Activated naive CD4-positive, alpha-beta T cell treated with anti-CD3 and anti-CD28 coated beads, Interleukin-2, amount 50 U/mL, for 16 hours (primary cell): ENCODE data around the gene CD34.
"Not testable (repeated sequence)": the region's sequence is repeated elsewhere in the genome, so short reads cannot be mapped to it uniquely, and the experiment has no call there.

Experiments
- DNase-seq: peaks from one replicate; pipeline ENCODE4 v3.0.0-alpha.2; 2020

CD34 gene

GRCh38 chr1:207894704-207895103 lies 16.2 kb downstream of the CD34 start:
- DNase-seq, result no peak

GRCh38 chr1:207893737-207894582 lies 17.0 kb downstream of the CD34 start:
- no peak for DNase-seq

GRCh38 chr1:207892764-207893163 lies 18.2 kb downstream of the CD34 start:
- DNase-seq, result no peak

- DNase-seq, result no peak
These were observed 19.8 kb downstream of the CD34 start for GRCh38 chr1:207891148-207891547.

GRCh38 chr1:207890136-207890738 lies 20.7 kb downstream of the CD34 start:
- no peak for DNase-seq

GRCh38 chr1:207888652-207889051 lies 22.3 kb downstream of the CD34 start:
- no peak for DNase-seq

GRCh38 chr1:207887542-207888201 lies 23.3 kb downstream of the CD34 start:
- DNase-seq, result no peak

- no peak for DNase-seq
These were observed 24.7 kb downstream of the CD34 start for GRCh38 chr1:207886227-207886626.

GRCh38 chr1:207885129-207886032 lies 25.5 kb downstream of the CD34 start:
- peak; percentile 70 for DNase-seq

- DNase-seq, result no peak
These were observed 26.5 kb downstream of the CD34 start for GRCh38 chr1:207884266-207885029.

GRCh38 chr1:207883660-207884250 lies 27.2 kb downstream of the CD34 start:
- DNase-seq, result no peak

GRCh38 chr1:207883104-207883651 lies 27.7 kb downstream of the CD34 start:
- no peak for DNase-seq

- DNase-seq, result no peak
These were observed 28.2 kb downstream of the CD34 start for GRCh38 chr1:207882692-207883091.

GRCh38 chr1:207878939-207879338 lies 32.0 kb downstream of the CD34 start:
- no peak for DNase-seq

- not testable (repeated sequence) for DNase-seq
These were observed 33.0 kb downstream of the CD34 start for GRCh38 chr1:207877914-207878313.

GRCh38 chr1:207876131-207876530 lies 34.8 kb downstream of the CD34 start:
- no peak for DNase-seq

GRCh38 chr1:207875532-207875931 lies 35.4 kb downstream of the CD34 start:
- DNase-seq, result no peak

- DNase-seq, result peak; percentile 22
These were observed 37.7 kb downstream of the CD34 start for GRCh38 chr1:207873055-207873890.

GRCh38 chr1:207872621-207873020 lies 38.3 kb downstream of the CD34 start:
- DNase-seq, result no peak

GRCh38 chr1:207871117-207871649 lies 39.7 kb downstream of the CD34 start:
- DNase-seq, result no peak
